C4-2B (cell line): ENCODE measurements around the gene AK5.

Experiments used
- CTCF ChIP-seq: fragments of 450-650 bp; conservative IDR thresholded peaks from 2 replicates; pipeline ENCODE4 v1.5.1; 2017; ENCODE audit warnings: mild to moderate bottlenecking
- ZFX ChIP-seq: fragments of 450-650 bp; IDR thresholded peaks from 2 replicates; pipeline ENCODE4 v1.6.1; 2017

- peak; percentile 61 for TF ChIP-seq CTCF
- no peak for TF ChIP-seq ZFX
Observed at GRCh38 chr1:77416692-77417450, 135.1 kb downstream of the AK5 start.
